H1 (cell line): ENCODE measurements around the gene IQGAP1. TPM values are rescaled to one million over a fixed set of nuclear protein-coding genes. Genes with fewer than 3 reads are reported as not detected.

Experiments used
- CTCF ChIA-PET: fragments of 300-600 bp; sonication (Branson Sonifier 250); formaldehyde crosslinking; loops from one replicate; lab custom pipeline; 2021; ENCODE audit not compliant: partially characterized antibody; lab: Charles Lee
- POLR2A ChIA-PET: fragments of 300-600 bp; sonication (Branson Sonifier 250); formaldehyde crosslinking; loops from one replicate; lab custom pipeline; 2021; ENCODE audit warnings: inconsistent platforms; ENCODE audit not compliant: partially characterized antibody; lab: Charles Lee
- DNase-seq, 2 experiments: peaks; one replicate each; pipeline versions ENCODE4 v3.0.0 to v3.0.0-alpha.2; 2010 to 2022; ENCODE audit warnings: low spot score in 2 of 2, low read depth in 1 of 2, mixed read lengths in 1 of 2
- FAIRE-seq: peaks from 2 replicates; lab custom pipeline; 2011; peaks lifted over from hg19 to GRCh38; lab: Jason Lieb, UNC
- H2AFZ ChIP-seq: 2 replicates; pipeline ENCODE4 v1.8.1; 2012; ENCODE audit warnings: low read length, inconsistent platforms
- H2AK5ac ChIP-seq: 2 replicates; pipeline ENCODE4 v1.6.1; 2013; ENCODE audit warnings: low read depth, low read length
- H2BK120ac ChIP-seq: replicated peaks from 2 replicates; pipeline ENCODE3; 2013; ENCODE audit warnings: low read depth, low read length, inconsistent platforms
- H2BK12ac ChIP-seq: 2 replicates; pipeline ENCODE4 v1.6.1; 2013; ENCODE audit warnings: low read depth, low read length
- H2BK15ac ChIP-seq: 2 replicates; pipeline ENCODE4 v1.6.1; 2013; ENCODE audit warnings: low read length
- H2BK20ac ChIP-seq: 2 replicates; pipeline ENCODE4 v1.6.1; 2013; ENCODE audit warnings: low read length
- H2BK5ac ChIP-seq: 2 replicates; pipeline ENCODE4 v1.6.1; 2013; ENCODE audit warnings: low read depth, low read length
- H3K14ac ChIP-seq: 2 replicates; pipeline ENCODE4 v1.6.1; 2013; ENCODE audit warnings: inconsistent platforms; ENCODE audit not compliant: insufficient read length
- H3K18ac ChIP-seq: 2 replicates; pipeline ENCODE4 v1.6.1; 2013; ENCODE audit warnings: low read length; ENCODE audit errors: extremely low read depth
- H3K23ac ChIP-seq: 2 replicates; pipeline ENCODE4 v1.6.1; 2013; ENCODE audit warnings: inconsistent platforms; ENCODE audit not compliant: insufficient read length
- H3K23me2 ChIP-seq: 2 replicates; pipeline ENCODE4 v1.6.1; 2013; ENCODE audit warnings: low read depth, low read length
- H3K27ac ChIP-seq: 2 replicates; pipeline ENCODE4 v1.6.1; 2011; ENCODE audit warnings: low read depth, low read length, inconsistent platforms
- H3K27me3 ChIP-seq, 4 experiments: replicated peaks in 1 of 4; 1 replicate in 1 of 4; 2 replicates in 3 of 4; pipeline versions ENCODE4 v1.6.1 to v1.8.1; 2011 to 2013; ENCODE audit warnings: low read length in 3 of 4, mild to moderate bottlenecking in 3 of 4, inconsistent platforms in 2 of 4, mixed read lengths in 2 of 4, moderate library complexity in 1 of 4; ENCODE audit not compliant: control insufficient read depth in 3 of 4, insufficient read depth in 3 of 4; ENCODE audit errors: extremely low read depth in 1 of 4
- H3K36me3 ChIP-seq, 4 experiments: 2 replicates each; pipeline versions ENCODE4 v1.6.1 to v1.8.1; 2011 to 2013; ENCODE audit warnings: mild to moderate bottlenecking in 4 of 4, low read length in 3 of 4, moderate library complexity in 2 of 4, control low read depth in 1 of 4, inconsistent platforms in 1 of 4; ENCODE audit not compliant: insufficient read depth in 4 of 4, control insufficient read depth in 2 of 4
- H3K4ac ChIP-seq: replicated peaks from 2 replicates; pipeline ENCODE3; 2013; ENCODE audit warnings: low read length, low read depth, mixed read lengths, inconsistent platforms; ENCODE audit not compliant: insufficient read length
- H3K4me1 ChIP-seq, 4 experiments: replicated peaks in 1 of 4; 1 replicate in 1 of 4; 2 replicates in 3 of 4; pipeline versions ENCODE4 v1.6.1 to v1.8.1; 2011 to 2013; ENCODE audit warnings: low read length in 3 of 4, inconsistent platforms in 2 of 4, mixed read lengths in 1 of 4; ENCODE audit not compliant: insufficient read depth in 4 of 4, control insufficient read depth in 3 of 4
- H3K4me2 ChIP-seq, 2 experiments: 2 replicates each; pipeline versions ENCODE4 v1.6.1 to v1.8.1; 2011 to 2013; ENCODE audit warnings: low read depth in 2 of 2, low read length in 2 of 2, control low read depth in 1 of 2, inconsistent platforms in 1 of 2, mild to moderate bottlenecking in 1 of 2; ENCODE audit not compliant: insufficient read depth in 1 of 2
- H3K4me3 ChIP-seq, 4 experiments: fragments of 200-600, 300-600 bp in 1 of 4; sonication (generic), shearing (Covaris generic), sonication (Bioruptor Twin) in 1 of 4; 2 replicates each; pipeline versions ENCODE4 v1.5.1 to v1.8.1; 2011 to 2016; ENCODE audit warnings: low read length in 4 of 4, low read depth in 3 of 4, control low read depth in 2 of 4, inconsistent platforms in 2 of 4, mild to moderate bottlenecking in 2 of 4, mixed read lengths in 1 of 4, moderate library complexity in 1 of 4; ENCODE audit not compliant: insufficient read depth in 2 of 4; ENCODE audit errors: extremely low read depth in 1 of 4
- H3K56ac ChIP-seq: replicated peaks from 2 replicates; pipeline ENCODE3; 2013; ENCODE audit warnings: low read depth, mild to moderate bottlenecking, mixed read lengths, low read length, inconsistent platforms; ENCODE audit not compliant: insufficient read length
- H3K79me1 ChIP-seq: 2 replicates; pipeline ENCODE4 v1.6.1; 2013; ENCODE audit warnings: low read depth, low read length, control low read depth
- H3K79me2 ChIP-seq, 2 experiments: 2 replicates each; pipeline versions ENCODE4 v1.6.1 to v1.8.1; 2012 to 2013; ENCODE audit warnings: low read length in 2 of 2, mild to moderate bottlenecking in 2 of 2, inconsistent platforms in 1 of 2; ENCODE audit not compliant: insufficient read depth in 2 of 2, control insufficient read depth in 1 of 2
- H3K9ac ChIP-seq, 4 experiments: replicated peaks in 1 of 4; 1 replicate in 1 of 4; 2 replicates in 3 of 4; pipeline versions ENCODE4 v1.6.1 to v1.8.1; 2011 to 2013; ENCODE audit warnings: low read depth in 3 of 4, low read length in 3 of 4, control low read depth in 2 of 4, mild to moderate bottlenecking in 2 of 4, moderate library complexity in 2 of 4, inconsistent platforms in 1 of 4; ENCODE audit errors: extremely low read depth in 1 of 4
- H3K9me3 ChIP-seq, 2 experiments: 2 replicates each; pipeline versions ENCODE4 v1.6.1 to v1.8.1; 2012 to 2013; ENCODE audit warnings: mild to moderate bottlenecking in 2 of 2, moderate library complexity in 2 of 2, control low read depth in 1 of 2, inconsistent platforms in 1 of 2, low read depth in 1 of 2, low read length in 1 of 2, mixed read lengths in 1 of 2; ENCODE audit not compliant: insufficient read depth in 2 of 2
- H4K20me1 ChIP-seq, 2 experiments: replicated peaks in 1 of 2; 2 replicates each; pipeline versions ENCODE3 to v1.8.1; 2011 to 2013; ENCODE audit warnings: inconsistent platforms in 2 of 2, low read length in 2 of 2, mild to moderate bottlenecking in 1 of 2; ENCODE audit not compliant: insufficient read depth in 2 of 2, control insufficient read depth in 1 of 2
- H4K5ac ChIP-seq: 2 replicates; pipeline ENCODE4 v1.6.1; 2013; ENCODE audit warnings: low read length, low read depth, mixed read lengths, inconsistent platforms; ENCODE audit not compliant: insufficient read length
- H4K8ac ChIP-seq: 2 replicates; pipeline ENCODE4 v1.8.0; 2013; ENCODE audit warnings: mild to moderate bottlenecking, moderate library complexity, low read length, inconsistent platforms; ENCODE audit not compliant: insufficient read depth; ENCODE audit errors: extremely low read depth
- H4K91ac ChIP-seq: replicated peaks from 2 replicates; pipeline ENCODE3; 2013; ENCODE audit warnings: low read length, mixed read lengths, inconsistent platforms; ENCODE audit not compliant: insufficient read length
- KDM1A ChIP-seq: fragments of 200-600, 300-600 bp; sonication (generic); IDR thresholded peaks from 2 replicates; pipeline ENCODE4 v1.7.1; 2016; ENCODE audit warnings: mild to moderate bottlenecking, low read length, borderline replicate concordance
- NRF1 ChIP-seq: IDR thresholded peaks from 2 replicates; pipeline ENCODE4 v1.6.1; 2011; ENCODE audit warnings: mild to moderate bottlenecking, low read depth, low read length, improper control_type of control experiment
- SIX5 ChIP-seq: IDR thresholded peaks from 2 replicates; pipeline ENCODE4 v1.6.1; 2011; ENCODE audit warnings: mild to moderate bottlenecking, low read depth, low read length
- WGBS, 2 experiments: shearing (Covaris generic) in 1 of 2; methylation state at CpG; one replicate each; pipeline versions ENCODE4 v1.1.6 to v1.1.7; 2013 to 2015; ENCODE audit warnings: low lambda C conversion rate in 2 of 2, mixed read lengths in 2 of 2, inconsistent platforms in 1 of 2, low coverage in 1 of 2, missing lambda C conversion rate in 1 of 2; ENCODE audit not compliant: insufficient replicate concordance in 2 of 2, insufficient coverage in 1 of 2, insufficient read length in 1 of 2; ENCODE audit errors: extremely low coverage in 1 of 2, missing lambda C conversion rate in 1 of 2; 5-methylcytosine and 5-hydroxymethylcytosine counted together
- polyA plus RNA-seq, 7 experiments: library from polyadenylated mRNA; depleted of rRNA in 3 of 7; stranded (reverse) in 5 of 7; unstranded in 2 of 7; fragments of >200 nt in 5 of 7; fragments of 200-250 nt in 2 of 7; gene quantifications; 1 replicate in 5 of 7; 2 replicates in 1 of 7; 4 replicates in 1 of 7; pipeline versions ENCODE4 v1.2.1 to v1.2.3, GENCODE V29; 2011 to 2013; ENCODE audit warnings: missing spikeins in 2 of 7, mixed read lengths in 2 of 7
- total RNA-seq: library from RNA; stranded (reverse); fragmentation: NEBNext Ultra II Directional; extraction: Animal tissue kit (Norgen Biotek cat#: 25700); gene quantifications from 2 replicates; pipeline ENCODE4 v1.2.1, GENCODE V29; 2021

Gene IQGAP1
- total and polyA plus RNA-seq, 2 of the 8 experiments (the other 6 are each of a cell fraction or from before 2014, with no cell fraction given) = 56.0 to 138 TPM

- FAIRE-seq = no peak
- no peak overlapping the region for H3K27ac ChIP-seq
- H3K27me3 ChIP-seq = no peaks in the 10 kb centered on the region
- no peak overlapping the region for H2BK20ac ChIP-seq
- H2BK120ac ChIP-seq = no peak overlapping the region
- 90% methylated on average over 3 of the region's 3 CpGs; no CpG with 5 or more reads in 1 of the 2 experiments for WGBS, 2 experiments
- H3K4me2 ChIP-seq = no peak overlapping the region
- H2BK15ac ChIP-seq = no peak overlapping the region
- H2BK12ac ChIP-seq = no peak overlapping the region
- H3K14ac ChIP-seq = no peak overlapping the region
- no peak overlapping the region for H3K4ac ChIP-seq
- peaks cover 6 to 11% of the 10 kb centered on the region in 2 experiments; a peak in 3 of 4 replicates for H3K9me3 ChIP-seq
- no peak overlapping the region for H2AFZ ChIP-seq
- TF ChIP-seq SIX5 (no peak), NRF1 (no peak), KDM1A (no peak)
- H3K36me3 ChIP-seq = no peaks in the 10 kb centered on the region
- H3K79me2 ChIP-seq = no peaks in the 10 kb centered on the region
- H3K4me3 ChIP-seq = no peak overlapping the region
- H4K91ac ChIP-seq = no peak overlapping the region
- H4K5ac ChIP-seq = no peak overlapping the region
- no peaks in the 10 kb centered on the region for H3K79me1 ChIP-seq
- ChIA-PET POLR2A (no interaction called here), CTCF (interaction anchor here (0.8 to 2.2 kb wide), 2 partner anchors 12 to 103 kb away, joined by 3 to 9 read pairs; no protein-coding TSS in a partner anchor)
- DNase-seq = no peak
- H4K8ac ChIP-seq = no peak overlapping the region
- H3K4me1 ChIP-seq = no peaks in the 10 kb centered on the region
- no peak overlapping the region for H3K56ac ChIP-seq
- no peaks in the 10 kb centered on the region for H3K23me2 ChIP-seq
- no peak overlapping the region for H2BK5ac ChIP-seq
- no peak overlapping the region for H2AK5ac ChIP-seq
- H3K9ac ChIP-seq = no peak overlapping the region
- no peak overlapping the region for H3K23ac ChIP-seq
- no peak overlapping the region for H3K18ac ChIP-seq
- H4K20me1 ChIP-seq = no peaks in the 10 kb centered on the region
Measured at GRCh38 chr15:90379263-90379662, 8.8 kb upstream of the IQGAP1 start.
